GM12878 (cell line): ENCODE data around the gene HSPB3.

Experiments used
- CEBPB ChIP-seq, 2 experiments: fragments of 150-350 bp in 1 of 2; IDR thresholded peaks; 2 replicates each; pipeline ENCODE4 v1.6.1; 2012 to 2014; ENCODE audit warnings: low read depth in 2 of 2, low read length in 2 of 2, borderline replicate concordance in 1 of 2, inconsistent platforms in 1 of 2
- CTCF ChIP-seq, 3 experiments: IDR thresholded peaks in 2 of 3; conservative IDR thresholded peaks in 1 of 3; 2 replicates each; pipeline ENCODE4 v1.5.1; 2011; ENCODE audit warnings: low read depth in 3 of 3, low read length in 3 of 3, mild to moderate bottlenecking in 3 of 3, control low read depth in 2 of 3, moderate library complexity in 2 of 3, inconsistent platforms in 1 of 3, mixed read lengths in 1 of 3; ENCODE audit not compliant: control insufficient read depth in 2 of 3, insufficient read depth in 1 of 3; ENCODE audit errors: extremely low read depth in 1 of 3
- SIN3A ChIP-seq: IDR thresholded peaks from 2 replicates; pipeline ENCODE4 v1.6.1; 2012; ENCODE audit warnings: low read depth, low read length, improper control_type of control experiment
- YY1 ChIP-seq: IDR thresholded peaks from 2 replicates; pipeline ENCODE4 v1.6.1; 2011; ENCODE audit warnings: low read depth, mild to moderate bottlenecking, low read length
- ZBTB33 ChIP-seq: fragments of 450-650 bp; IDR thresholded peaks from 2 replicates; pipeline ENCODE4 v1.6.1; 2017; ENCODE audit warnings: mild to moderate bottlenecking

- TF ChIP-seq CTCF (IDR thresholded peaks at IDR 0.05 in 2 of 3, conservative IDR thresholded peaks at IDR 0.05 in 1 of 3; ENCODE audit: control insufficient read depth in 2 of 3, extremely low read depth in 1 of 3, insufficient read depth in 1 of 3, low read depth in 3 of 3, low read length in 3 of 3) = no peak
- no peak for TF ChIP-seq ZBTB33
- TF ChIP-seq YY1 = no peak
- no peak for TF ChIP-seq CEBPB (IDR thresholded peaks at IDR 0.05; ENCODE audit: borderline replicate concordance in 1 of 2, low read depth in 2 of 2, low read length in 2 of 2)
- no peak for TF ChIP-seq SIN3A
Observed at GRCh38 chr5:54471398-54471797, 15.9 kb downstream of the HSPB3 start.
